Osteoblast (primary cell): ENCODE results near the gene CLEC3B. TPM values are rescaled to one million over a fixed set of nuclear protein-coding genes. Genes with fewer than 3 reads are reported as not detected.

Source experiments
- DNase-seq: peaks from one replicate; pipeline ENCODE4 v3.0.0; 2011; ENCODE audit warnings: low spot score, mixed read lengths; ENCODE audit not compliant: insufficient read length; ENCODE audit errors: missing footprints
- H2AFZ ChIP-seq: 2 replicates; pipeline ENCODE4 v1.6.0; 2011; ENCODE audit warnings: mild to moderate bottlenecking, low read length
- H3K27ac ChIP-seq: 2 replicates; pipeline ENCODE4 v1.5.1; 2011; ENCODE audit warnings: mild to moderate bottlenecking, low read depth, low read length, moderate library complexity
- H3K27me3 ChIP-seq: 2 replicates; pipeline ENCODE4 v1.6.0; 2012; ENCODE audit warnings: mild to moderate bottlenecking, control low read depth, inconsistent platforms, low read length, moderate library complexity; ENCODE audit not compliant: insufficient read depth
- H3K36me3 ChIP-seq: 2 replicates; pipeline ENCODE4 v1.5.1; 2011; ENCODE audit warnings: mild to moderate bottlenecking, low read length, control low read depth, moderate library complexity; ENCODE audit not compliant: insufficient read depth
- H3K4me1 ChIP-seq: 2 replicates; pipeline ENCODE4 v1.5.1; 2011; ENCODE audit warnings: mild to moderate bottlenecking, low read length, control low read depth, moderate library complexity; ENCODE audit not compliant: insufficient read depth
- H3K4me2 ChIP-seq: 2 replicates; pipeline ENCODE4 v1.6.0; 2011; ENCODE audit warnings: mild to moderate bottlenecking, low read length; ENCODE audit not compliant: insufficient read depth
- H3K4me3 ChIP-seq: fragments of 200-600 bp; sonication (generic); 3 replicates; pipeline ENCODE4 v1.5.1; 2012; ENCODE audit warnings: mild to moderate bottlenecking, low read length, inconsistent platforms; ENCODE audit not compliant: insufficient read depth
- H3K79me2 ChIP-seq: 2 replicates; pipeline ENCODE4 v1.6.0; 2012; ENCODE audit warnings: mild to moderate bottlenecking, low read length, control low read depth, inconsistent platforms; ENCODE audit not compliant: insufficient read depth
- H3K9me3 ChIP-seq: 2 replicates; pipeline ENCODE4 v1.5.1; 2011; ENCODE audit warnings: low read depth, low read length, control low read depth
- H4K20me1 ChIP-seq: 2 replicates; pipeline ENCODE4 v1.6.0; 2012; ENCODE audit warnings: mild to moderate bottlenecking, low read length, control low read depth; ENCODE audit not compliant: insufficient read depth
- total RNA-seq: library from RNA; depleted of rRNA; stranded (reverse); fragments of >200 nt; gene quantifications from 2 replicates; pipeline ENCODE4 v1.2.3, GENCODE V29; 2012
- TF ChIP-seq, protein P1 (sequence below): IDR thresholded peaks from 2 replicates; pipeline ENCODE4 v1.5.1; 2011; ENCODE audit warnings: mild to moderate bottlenecking, low read depth, low read length, moderate library complexity; ENCODE audit errors: extremely low read depth

CLEC3B gene
- total RNA-seq, 1 donor: 48.9 TPM

DNA sequence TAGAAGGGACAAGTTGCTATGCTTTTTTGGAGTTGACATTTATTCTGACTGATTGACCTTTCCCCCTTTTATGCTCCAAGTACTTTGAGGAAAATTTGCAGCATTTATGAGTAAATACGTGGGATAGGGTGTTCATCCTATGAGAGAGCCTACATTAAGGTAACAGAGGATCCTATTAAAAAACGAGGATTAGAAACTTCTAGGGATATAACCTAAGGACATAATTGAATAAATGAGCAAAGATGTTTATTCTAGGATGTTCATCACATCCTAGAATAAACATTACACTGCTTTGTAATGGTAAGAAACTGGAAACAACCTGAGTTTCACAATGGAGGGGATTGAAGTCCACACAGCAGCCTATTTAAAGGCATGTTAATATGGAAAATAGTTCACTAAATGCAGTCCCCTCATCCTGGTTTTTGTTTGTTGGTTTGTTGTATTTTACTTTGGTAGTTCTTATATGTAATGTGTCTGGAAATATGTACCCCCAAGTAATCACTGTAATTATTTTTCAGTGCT is 23.9 kb upstream of the CLEC3B start:
- H3K27ac ChIP-seq: no peak overlapping the region
- H3K4me2 ChIP-seq: no peak overlapping the region
- peaks cover 2% of the 10 kb centered on the region for H4K20me1 ChIP-seq
- no peak overlapping the region for H3K4me3 ChIP-seq
- no peak overlapping the region for H2AFZ ChIP-seq
- no peak for DNase-seq
- H3K79me2 ChIP-seq: no peaks in the 10 kb centered on the region
- no peaks in the 10 kb centered on the region for H3K9me3 ChIP-seq
- peaks cover 4% of the 10 kb centered on the region for H3K4me1 ChIP-seq
- no peaks in the 10 kb centered on the region for H3K27me3 ChIP-seq
- H3K36me3 ChIP-seq: peaks cover 66% of the 10 kb centered on the region
- TF ChIP-seq, protein P1, sequence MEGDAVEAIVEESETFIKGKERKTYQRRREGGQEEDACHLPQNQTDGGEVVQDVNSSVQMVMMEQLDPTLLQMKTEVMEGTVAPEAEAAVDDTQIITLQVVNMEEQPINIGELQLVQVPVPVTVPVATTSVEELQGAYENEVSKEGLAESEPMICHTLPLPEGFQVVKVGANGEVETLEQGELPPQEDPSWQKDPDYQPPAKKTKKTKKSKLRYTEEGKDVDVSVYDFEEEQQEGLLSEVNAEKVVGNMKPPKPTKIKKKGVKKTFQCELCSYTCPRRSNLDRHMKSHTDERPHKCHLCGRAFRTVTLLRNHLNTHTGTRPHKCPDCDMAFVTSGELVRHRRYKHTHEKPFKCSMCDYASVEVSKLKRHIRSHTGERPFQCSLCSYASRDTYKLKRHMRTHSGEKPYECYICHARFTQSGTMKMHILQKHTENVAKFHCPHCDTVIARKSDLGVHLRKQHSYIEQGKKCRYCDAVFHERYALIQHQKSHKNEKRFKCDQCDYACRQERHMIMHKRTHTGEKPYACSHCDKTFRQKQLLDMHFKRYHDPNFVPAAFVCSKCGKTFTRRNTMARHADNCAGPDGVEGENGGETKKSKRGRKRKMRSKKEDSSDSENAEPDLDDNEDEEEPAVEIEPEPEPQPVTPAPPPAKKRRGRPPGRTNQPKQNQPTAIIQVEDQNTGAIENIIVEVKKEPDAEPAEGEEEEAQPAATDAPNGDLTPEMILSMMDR: no peak

DNA sequence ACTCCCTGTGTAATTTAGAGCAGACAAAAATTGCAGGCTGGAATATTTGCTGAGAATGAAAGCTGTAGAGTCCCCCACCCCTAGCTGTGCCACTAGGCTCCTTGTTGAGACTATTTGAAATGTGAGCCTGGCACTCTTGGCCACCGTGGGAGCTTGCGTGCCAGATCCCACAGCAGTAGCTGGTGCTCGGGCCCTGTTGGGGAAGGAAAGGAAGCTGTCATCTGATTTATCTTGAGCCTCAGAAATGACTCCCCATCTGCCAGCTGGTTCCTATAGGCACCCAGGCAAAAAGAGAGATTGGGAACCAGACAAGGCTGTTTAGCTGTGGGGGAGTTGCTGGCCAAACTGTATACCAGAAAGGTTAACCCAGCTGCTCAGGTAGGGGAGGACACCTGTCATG is 23.4 kb upstream of the CLEC3B start:
- DNase-seq: no peak
- TF ChIP-seq, protein P1: no peak
- no peak overlapping the region for H2AFZ ChIP-seq
- no peak overlapping the region for H3K4me3 ChIP-seq
- no peak overlapping the region for H3K27ac ChIP-seq
- H4K20me1 ChIP-seq: peaks cover 2% of the 10 kb centered on the region
- H3K36me3 ChIP-seq: peaks cover 66% of the 10 kb centered on the region
- H3K79me2 ChIP-seq: no peaks in the 10 kb centered on the region
- H3K9me3 ChIP-seq: no peaks in the 10 kb centered on the region
- H3K4me1 ChIP-seq: peaks cover 9% of the 10 kb centered on the region
- no peaks in the 10 kb centered on the region for H3K27me3 ChIP-seq
- no peak overlapping the region for H3K4me2 ChIP-seq

DNA sequence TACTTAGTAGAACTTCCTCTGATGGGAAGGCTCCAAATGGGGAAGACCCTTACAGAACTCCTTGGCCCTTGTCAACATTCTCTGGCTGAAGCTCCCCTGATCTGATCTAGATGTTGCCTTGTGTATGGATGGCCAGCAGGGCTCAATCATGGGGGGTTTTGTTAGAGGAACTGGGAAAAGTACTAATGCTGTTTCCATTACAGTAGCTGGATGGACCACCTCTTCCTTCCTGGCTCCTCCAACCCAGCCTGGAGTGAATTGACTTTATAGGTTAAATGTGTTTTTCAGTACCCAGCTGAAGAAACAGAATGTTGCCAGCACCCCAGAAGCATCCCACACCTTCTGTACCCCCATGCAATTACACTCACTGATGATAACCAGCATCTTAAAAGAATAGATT is 22.7 kb upstream of the CLEC3B start:
- peaks cover 64% of the 10 kb centered on the region for H3K36me3 ChIP-seq
- H4K20me1 ChIP-seq: peaks cover 2% of the 10 kb centered on the region
- no peak overlapping the region for H2AFZ ChIP-seq
- DNase-seq: no peak
- H3K79me2 ChIP-seq: no peaks in the 10 kb centered on the region
- H3K9me3 ChIP-seq: no peaks in the 10 kb centered on the region
- H3K4me1 ChIP-seq: peaks cover 16% of the 10 kb centered on the region
- TF ChIP-seq, protein P1: no peak
- H3K4me2 ChIP-seq: no peak overlapping the region
- no peaks in the 10 kb centered on the region for H3K27me3 ChIP-seq
- H3K27ac ChIP-seq: no peak overlapping the region
- H3K4me3 ChIP-seq: no peak overlapping the region

DNA sequence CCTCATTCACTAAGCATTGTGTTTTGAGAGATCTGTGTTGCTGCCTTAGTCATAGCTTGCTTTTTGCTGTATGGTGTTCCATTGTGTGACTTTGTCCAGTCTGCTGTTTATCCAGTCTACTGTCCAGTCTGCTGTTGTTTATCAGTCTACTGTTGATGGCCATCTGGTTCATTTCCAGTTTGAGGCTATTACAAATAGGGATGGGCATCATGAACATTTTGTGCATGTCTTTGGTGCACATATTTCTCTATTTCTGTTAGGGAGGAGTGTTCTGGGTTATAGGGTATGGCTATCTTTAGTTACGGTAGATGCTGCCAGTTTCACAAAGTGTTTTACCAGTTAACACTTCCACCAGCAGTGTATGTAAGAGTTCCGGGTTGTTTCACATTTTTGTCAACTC is 22.2 kb upstream of the CLEC3B start:
- Histone ChIP-seq H3K27me3 (no peaks in the 10 kb centered on the region), H3K4me2 (no peak overlapping the region), H3K9me3 (no peaks in the 10 kb centered on the region), H3K4me3 (no peak overlapping the region), H2AFZ (no peak overlapping the region), H3K36me3 (peaks cover 60% of the 10 kb centered on the region), H3K4me1 (peaks cover 20% of the 10 kb centered on the region), H3K27ac (no peak overlapping the region), H4K20me1 (peaks cover 2% of the 10 kb centered on the region), H3K79me2 (no peaks in the 10 kb centered on the region)
- TF ChIP-seq, protein P1: no peak
- no peak for DNase-seq
